Endothelial cell of umbilical vein (primary cell): Measurements from ENCODE around the gene SOX11.

ENCODE experiments used
- EZH2 ChIP-seq: IDR thresholded peaks from 2 replicates; pipeline ENCODE4 v1.6.1; 2012; ENCODE audit warnings: borderline replicate concordance, low read depth, mild to moderate bottlenecking, moderate library complexity, low read length, inconsistent platforms; ENCODE audit not compliant: severe bottlenecking
- MYC ChIP-seq: IDR thresholded peaks from one replicate; pipeline ENCODE4 v1.6.1; 2011; ENCODE audit warnings: mild to moderate bottlenecking, low read depth, low read length
- POLR2A ChIP-seq: IDR thresholded peaks from 2 replicates; pipeline ENCODE4 v1.6.1; 2012; ENCODE audit warnings: low read depth, mild to moderate bottlenecking, control low read depth, low read length
- TF ChIP-seq, protein P1 (sequence below), 2 donors: IDR thresholded peaks; 1 replicate in 1 of 2; 2 replicates in 1 of 2; pipeline ENCODE4 v1.5.1; 2011; ENCODE audit warnings: low read length in 2 of 2, mild to moderate bottlenecking in 2 of 2, moderate library complexity in 2 of 2, control low read depth in 1 of 2, inconsistent platforms in 1 of 2, low read depth in 1 of 2; ENCODE audit not compliant: insufficient read depth in 1 of 2; ENCODE audit errors: extremely low read depth in 1 of 2

DNA sequence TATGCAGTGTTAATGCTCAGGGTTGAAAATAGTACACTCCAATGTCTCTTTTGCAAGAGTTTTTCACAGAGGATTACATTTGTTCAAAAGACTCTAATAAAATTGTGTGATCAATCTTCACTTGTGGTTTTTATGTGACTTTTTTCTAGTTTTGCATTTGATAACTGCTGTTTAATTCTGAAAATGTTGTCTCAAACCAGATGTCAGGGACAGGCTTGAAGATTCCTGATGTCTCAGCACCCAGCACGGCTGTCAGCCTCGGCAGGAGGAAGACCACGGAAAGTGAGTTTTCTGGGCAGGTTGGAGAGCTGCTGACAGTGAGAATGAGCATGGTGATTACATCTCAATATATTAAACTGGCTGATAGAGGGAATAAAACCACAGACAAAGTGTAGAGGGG, 9.1 kb downstream of the SOX11 start:
- TF ChIP-seq POLR2A, result no peak
- TF ChIP-seq, protein P1, sequence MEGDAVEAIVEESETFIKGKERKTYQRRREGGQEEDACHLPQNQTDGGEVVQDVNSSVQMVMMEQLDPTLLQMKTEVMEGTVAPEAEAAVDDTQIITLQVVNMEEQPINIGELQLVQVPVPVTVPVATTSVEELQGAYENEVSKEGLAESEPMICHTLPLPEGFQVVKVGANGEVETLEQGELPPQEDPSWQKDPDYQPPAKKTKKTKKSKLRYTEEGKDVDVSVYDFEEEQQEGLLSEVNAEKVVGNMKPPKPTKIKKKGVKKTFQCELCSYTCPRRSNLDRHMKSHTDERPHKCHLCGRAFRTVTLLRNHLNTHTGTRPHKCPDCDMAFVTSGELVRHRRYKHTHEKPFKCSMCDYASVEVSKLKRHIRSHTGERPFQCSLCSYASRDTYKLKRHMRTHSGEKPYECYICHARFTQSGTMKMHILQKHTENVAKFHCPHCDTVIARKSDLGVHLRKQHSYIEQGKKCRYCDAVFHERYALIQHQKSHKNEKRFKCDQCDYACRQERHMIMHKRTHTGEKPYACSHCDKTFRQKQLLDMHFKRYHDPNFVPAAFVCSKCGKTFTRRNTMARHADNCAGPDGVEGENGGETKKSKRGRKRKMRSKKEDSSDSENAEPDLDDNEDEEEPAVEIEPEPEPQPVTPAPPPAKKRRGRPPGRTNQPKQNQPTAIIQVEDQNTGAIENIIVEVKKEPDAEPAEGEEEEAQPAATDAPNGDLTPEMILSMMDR (IDR thresholded peaks at IDR 0.05; ENCODE audit: extremely low read depth in 1 of 2, insufficient read depth in 1 of 2, low read depth in 1 of 2, low read length in 2 of 2), result no peak
- TF ChIP-seq EZH2, result no peak
- no peak for TF ChIP-seq MYC
